ENCODE data around the gene TEX29. TPM values are rescaled to one million over a fixed set of nuclear protein-coding genes. Genes with fewer than 3 reads are reported as not detected.

The TEX29 gene
- total RNA-seq, 2 donors from 2014 or later, result not detected

- H3K36me3 ChIP-seq, result no peaks in the 10 kb centered on the region
- no peak overlapping the region for H3K4me3 ChIP-seq
- TF ChIP-seq CTCF (IDR thresholded peaks at IDR 0.05), result no peak
- H3K27me3 ChIP-seq, result no peaks in the 10 kb centered on the region
- no peak overlapping the region for H3K27ac ChIP-seq
- no peaks in the 10 kb centered on the region for H3K4me1 ChIP-seq
- DNase-seq (ENCODE audit: low spot score), result no peak
- H3K9me3 ChIP-seq, result no peaks in the 10 kb centered on the region
Measured at GRCh38 chr13:111382411-111382810, 62.0 kb downstream of the TEX29 start.

- Histone ChIP-seq H3K4me3 (no peak overlapping the region), H3K27ac (no peak overlapping the region), H3K27me3 (no peaks in the 10 kb centered on the region), H3K9me3 (no peaks in the 10 kb centered on the region), H3K4me1 (no peaks in the 10 kb centered on the region), H3K36me3 (no peaks in the 10 kb centered on the region)
- TF ChIP-seq CTCF (IDR thresholded peaks at IDR 0.05), result no peak
- no peak for DNase-seq (ENCODE audit: low spot score)
Measured at GRCh38 chr13:111382877-111383276, 62.4 kb downstream of the TEX29 start.

GRCh38 chr13:111383591-111384440 lies 63.4 kb downstream of the TEX29 start:
- no peak for DNase-seq (ENCODE audit: low spot score)
- Histone ChIP-seq H3K4me3 (no peak overlapping the region), H3K36me3 (no peaks in the 10 kb centered on the region), H3K27ac (no peak overlapping the region), H3K4me1 (no peaks in the 10 kb centered on the region), H3K9me3 (no peaks in the 10 kb centered on the region), H3K27me3 (no peaks in the 10 kb centered on the region)
- TF ChIP-seq CTCF (IDR thresholded peaks at IDR 0.05), result no peak

- Histone ChIP-seq H3K27me3 (no peaks in the 10 kb centered on the region), H3K4me3 (no peak overlapping the region), H3K36me3 (no peaks in the 10 kb centered on the region), H3K4me1 (no peaks in the 10 kb centered on the region), H3K9me3 (no peaks in the 10 kb centered on the region), H3K27ac (no peak overlapping the region)
- no peak for TF ChIP-seq CTCF (IDR thresholded peaks at IDR 0.05)
- DNase-seq (ENCODE audit: low spot score), result no peak
Measured at GRCh38 chr13:111384441-111385182, 64.2 kb downstream of the TEX29 start.

GRCh38 chr13:111385183-111385857 lies 64.9 kb downstream of the TEX29 start:
- no peak overlapping the region for H3K27ac ChIP-seq
- DNase-seq (ENCODE audit: low spot score), result no peak
- no peak for TF ChIP-seq CTCF (IDR thresholded peaks at IDR 0.05)

More at GRCh38 chr13:111385183-111385857, 64.9 kb downstream of the TEX29 start:
- no peaks in the 10 kb centered on the region for H3K27me3 ChIP-seq
- no peaks in the 10 kb centered on the region for H3K36me3 ChIP-seq
- H3K9me3 ChIP-seq, result no peaks in the 10 kb centered on the region
- no peak overlapping the region for H3K4me3 ChIP-seq
- H3K4me1 ChIP-seq, result no peaks in the 10 kb centered on the region

All from right atrium auricular region (tissue), 2 donors.